Mammary epithelial cell (primary cell): ENCODE data around the gene SERPINF2.
"Not testable (repeated sequence)": the region's sequence is repeated elsewhere in the genome, so short reads cannot be mapped to it uniquely, and the experiment has no call there.

Source experiments
- EZH2 ChIP-seq: IDR thresholded peaks from 2 replicates; pipeline ENCODE4 v1.6.1; 2012; ENCODE audit warnings: low read length, inconsistent platforms, borderline replicate concordance
- TF ChIP-seq, protein P1 (sequence below), 2 donors: IDR thresholded peaks in 1 of 2; conservative IDR thresholded peaks in 1 of 2; 2 replicates each; pipeline ENCODE4 v1.5.1; 2011 to 2012; ENCODE audit warnings: inconsistent platforms in 2 of 2, low read length in 2 of 2, mild to moderate bottlenecking in 2 of 2, control low read depth in 1 of 2, low read depth in 1 of 2; ENCODE audit not compliant: insufficient read depth in 1 of 2; ENCODE audit errors: extremely low read depth in 1 of 2

DNA sequence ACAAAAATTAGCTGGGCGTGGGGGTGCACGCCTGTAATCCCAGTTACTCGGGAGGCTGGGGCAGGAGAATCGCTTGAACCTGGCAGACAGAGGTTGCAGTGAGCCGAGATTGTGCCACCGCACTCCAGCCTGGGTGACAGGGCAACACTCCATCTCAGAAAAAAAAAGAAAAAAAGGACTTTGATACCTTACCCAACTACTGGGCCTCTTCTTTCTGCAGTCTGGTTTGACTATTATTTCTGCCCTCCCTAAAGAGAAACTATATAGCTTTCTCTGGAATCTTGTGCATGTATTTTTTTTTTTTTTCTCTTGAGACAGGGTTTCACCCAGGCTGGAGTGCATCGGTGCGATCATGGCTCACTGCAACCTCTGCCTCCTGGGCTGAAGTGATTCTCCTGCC lies 55.2 kb downstream of the SERPINF2 start:
- TF ChIP-seq, protein P1, sequence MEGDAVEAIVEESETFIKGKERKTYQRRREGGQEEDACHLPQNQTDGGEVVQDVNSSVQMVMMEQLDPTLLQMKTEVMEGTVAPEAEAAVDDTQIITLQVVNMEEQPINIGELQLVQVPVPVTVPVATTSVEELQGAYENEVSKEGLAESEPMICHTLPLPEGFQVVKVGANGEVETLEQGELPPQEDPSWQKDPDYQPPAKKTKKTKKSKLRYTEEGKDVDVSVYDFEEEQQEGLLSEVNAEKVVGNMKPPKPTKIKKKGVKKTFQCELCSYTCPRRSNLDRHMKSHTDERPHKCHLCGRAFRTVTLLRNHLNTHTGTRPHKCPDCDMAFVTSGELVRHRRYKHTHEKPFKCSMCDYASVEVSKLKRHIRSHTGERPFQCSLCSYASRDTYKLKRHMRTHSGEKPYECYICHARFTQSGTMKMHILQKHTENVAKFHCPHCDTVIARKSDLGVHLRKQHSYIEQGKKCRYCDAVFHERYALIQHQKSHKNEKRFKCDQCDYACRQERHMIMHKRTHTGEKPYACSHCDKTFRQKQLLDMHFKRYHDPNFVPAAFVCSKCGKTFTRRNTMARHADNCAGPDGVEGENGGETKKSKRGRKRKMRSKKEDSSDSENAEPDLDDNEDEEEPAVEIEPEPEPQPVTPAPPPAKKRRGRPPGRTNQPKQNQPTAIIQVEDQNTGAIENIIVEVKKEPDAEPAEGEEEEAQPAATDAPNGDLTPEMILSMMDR (conservative IDR thresholded peaks at IDR 0.05 in 1 of 2, IDR thresholded peaks at IDR 0.05 in 1 of 2; ENCODE audit: extremely low read depth in 1 of 2, insufficient read depth in 1 of 2, low read depth in 1 of 2, low read length in 2 of 2), result not testable (repeated sequence)
- TF ChIP-seq EZH2, result not testable (repeated sequence)
